Gastrocnemius medialis (tissue), 4 donors: Measurements from ENCODE around the gene AFAP1L1.

ENCODE experiments used
- POLR2A ChIP-seq, 2 donors: fragments of 450-650 bp; IDR thresholded peaks; one replicate each; pipeline ENCODE4 v1.6.1; 2017; ENCODE audit warnings: antibody characterized with exemption in 2 of 2, mild to moderate bottlenecking in 2 of 2, moderate library complexity in 2 of 2
- TF ChIP-seq, protein P1 (sequence below), 5 experiments: fragments of 450-650 bp in 3 of 5; fragments of 200-600 bp in 2 of 5; sonication (generic) in 2 of 5; IDR thresholded peaks in 4 of 5; conservative IDR thresholded peaks in 1 of 5; 1 replicate in 4 of 5; 2 replicates in 1 of 5; pipeline ENCODE4 v1.5.1; 2016 to 2019; ENCODE audit warnings: antibody characterized with exemption in 5 of 5, mild to moderate bottlenecking in 3 of 5, moderate library complexity in 3 of 5

DNA sequence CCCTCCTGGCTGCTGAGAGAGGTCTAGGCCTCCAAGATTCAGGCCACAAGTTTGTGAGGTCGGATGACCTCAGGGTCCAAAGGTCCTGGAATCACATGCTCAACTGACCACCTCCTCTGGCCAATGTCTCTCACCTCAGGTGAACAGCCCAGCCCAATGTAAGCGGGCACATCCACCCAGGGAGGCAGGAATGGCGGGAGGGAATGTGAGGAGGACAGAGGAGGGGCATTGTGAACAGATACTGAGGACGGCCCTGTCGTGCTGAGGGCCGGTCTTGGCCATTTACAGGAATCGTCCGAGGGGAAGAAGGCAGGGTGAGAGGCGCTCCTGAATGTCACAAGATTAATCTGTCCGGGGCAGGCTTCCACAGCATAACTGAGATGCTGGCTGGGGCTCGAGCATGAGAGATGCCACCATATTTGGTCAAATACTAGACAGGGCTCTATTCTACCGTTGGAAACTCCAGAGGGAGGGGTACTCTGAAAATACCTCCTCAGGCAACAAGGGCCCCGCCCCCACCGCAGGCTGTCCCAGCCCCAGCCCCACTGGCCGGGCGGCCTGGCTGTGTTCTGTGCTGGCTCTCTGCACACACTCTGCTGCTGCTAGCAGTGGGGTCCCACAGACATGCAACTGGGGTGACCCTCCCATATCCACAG lies 108.9 kb downstream of the AFAP1L1 start:
- TF ChIP-seq, protein P1, sequence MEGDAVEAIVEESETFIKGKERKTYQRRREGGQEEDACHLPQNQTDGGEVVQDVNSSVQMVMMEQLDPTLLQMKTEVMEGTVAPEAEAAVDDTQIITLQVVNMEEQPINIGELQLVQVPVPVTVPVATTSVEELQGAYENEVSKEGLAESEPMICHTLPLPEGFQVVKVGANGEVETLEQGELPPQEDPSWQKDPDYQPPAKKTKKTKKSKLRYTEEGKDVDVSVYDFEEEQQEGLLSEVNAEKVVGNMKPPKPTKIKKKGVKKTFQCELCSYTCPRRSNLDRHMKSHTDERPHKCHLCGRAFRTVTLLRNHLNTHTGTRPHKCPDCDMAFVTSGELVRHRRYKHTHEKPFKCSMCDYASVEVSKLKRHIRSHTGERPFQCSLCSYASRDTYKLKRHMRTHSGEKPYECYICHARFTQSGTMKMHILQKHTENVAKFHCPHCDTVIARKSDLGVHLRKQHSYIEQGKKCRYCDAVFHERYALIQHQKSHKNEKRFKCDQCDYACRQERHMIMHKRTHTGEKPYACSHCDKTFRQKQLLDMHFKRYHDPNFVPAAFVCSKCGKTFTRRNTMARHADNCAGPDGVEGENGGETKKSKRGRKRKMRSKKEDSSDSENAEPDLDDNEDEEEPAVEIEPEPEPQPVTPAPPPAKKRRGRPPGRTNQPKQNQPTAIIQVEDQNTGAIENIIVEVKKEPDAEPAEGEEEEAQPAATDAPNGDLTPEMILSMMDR (IDR thresholded peaks at IDR 0.05 in 4 of 5, conservative IDR thresholded peaks at IDR 0.05 in 1 of 5): no peak
- no peak for TF ChIP-seq POLR2A (IDR thresholded peaks at IDR 0.05)
